ENCODE results near the gene PLEKHD1.

- TF ChIP-seq CTCF (IDR thresholded peaks at IDR 0.05; ENCODE audit: low read depth, low read length, poor library complexity, severe bottlenecking) = no peak
- TF ChIP-seq EZH2phosphoT487 (IDR thresholded peaks at IDR 0.05; ENCODE audit: borderline replicate concordance, low read length) = no peak
These were observed 41.2 kb upstream of the PLEKHD1 start for GRCh38 chr14:69443296-69443805.
